Amniotic epithelial cell (primary cell): Measurements from ENCODE around the gene CFAP57.

Source experiments
- DNase-seq: peaks from one replicate; pipeline ENCODE4 v3.0.0-alpha.2; 2010; ENCODE audit warnings: low read depth

CFAP57 gene

DNA sequence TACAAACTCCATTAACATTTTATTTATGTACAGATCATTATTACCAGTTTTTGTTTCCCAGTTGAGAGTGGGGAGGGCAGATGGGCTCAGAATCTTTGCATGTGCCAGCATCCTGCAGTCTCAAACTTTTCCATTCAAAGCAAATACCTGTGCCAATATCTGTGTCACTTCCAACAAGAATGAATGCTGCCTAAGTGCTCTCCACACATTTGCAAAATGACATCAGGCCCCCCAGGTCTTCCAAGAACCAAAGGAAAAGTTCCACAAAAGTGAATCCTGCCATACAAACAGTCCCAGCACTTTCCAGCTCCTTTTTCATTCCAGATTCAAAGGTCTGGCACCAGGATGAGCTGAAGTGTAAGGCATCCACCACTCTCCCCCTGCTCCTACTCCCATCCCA lies 127.0 kb downstream of the CFAP57 start:
- no peak for DNase-seq

GRCh38 chr1:43300378-43301094 lies 128.4 kb downstream of the CFAP57 start, which contains the start of gene TIE1:
TSS of gene TIE1 (plus strand) at chr1:43300982. CDS start at chr1:43301072, 90 bp downstream.
- no peak for DNase-seq

DNA sequence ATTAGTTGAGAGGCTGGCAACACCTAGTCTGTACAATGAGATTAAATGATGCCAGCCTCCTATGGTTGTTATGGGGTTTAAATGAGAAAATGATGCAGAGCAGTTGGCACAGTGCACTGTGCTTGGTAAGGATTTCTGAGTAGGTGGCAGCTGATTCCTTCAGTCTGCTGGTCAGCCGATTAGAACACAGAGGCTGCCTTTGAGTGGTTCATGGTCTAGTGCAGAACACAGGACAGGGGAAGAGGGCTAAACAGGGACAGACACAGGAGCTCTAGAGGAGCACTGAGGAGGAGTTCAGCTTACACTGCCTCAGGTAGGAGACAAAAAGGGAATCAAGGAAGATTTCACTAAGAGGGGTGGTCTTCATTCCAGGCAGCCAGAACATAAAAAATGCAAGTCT lies 130.1 kb downstream of the CFAP57 start:
- no peak for DNase-seq

GRCh38 chr1:43302721-43303470 lies 130.8 kb downstream of the CFAP57 start:
- DNase-seq = peak; percentile 10

DNA sequence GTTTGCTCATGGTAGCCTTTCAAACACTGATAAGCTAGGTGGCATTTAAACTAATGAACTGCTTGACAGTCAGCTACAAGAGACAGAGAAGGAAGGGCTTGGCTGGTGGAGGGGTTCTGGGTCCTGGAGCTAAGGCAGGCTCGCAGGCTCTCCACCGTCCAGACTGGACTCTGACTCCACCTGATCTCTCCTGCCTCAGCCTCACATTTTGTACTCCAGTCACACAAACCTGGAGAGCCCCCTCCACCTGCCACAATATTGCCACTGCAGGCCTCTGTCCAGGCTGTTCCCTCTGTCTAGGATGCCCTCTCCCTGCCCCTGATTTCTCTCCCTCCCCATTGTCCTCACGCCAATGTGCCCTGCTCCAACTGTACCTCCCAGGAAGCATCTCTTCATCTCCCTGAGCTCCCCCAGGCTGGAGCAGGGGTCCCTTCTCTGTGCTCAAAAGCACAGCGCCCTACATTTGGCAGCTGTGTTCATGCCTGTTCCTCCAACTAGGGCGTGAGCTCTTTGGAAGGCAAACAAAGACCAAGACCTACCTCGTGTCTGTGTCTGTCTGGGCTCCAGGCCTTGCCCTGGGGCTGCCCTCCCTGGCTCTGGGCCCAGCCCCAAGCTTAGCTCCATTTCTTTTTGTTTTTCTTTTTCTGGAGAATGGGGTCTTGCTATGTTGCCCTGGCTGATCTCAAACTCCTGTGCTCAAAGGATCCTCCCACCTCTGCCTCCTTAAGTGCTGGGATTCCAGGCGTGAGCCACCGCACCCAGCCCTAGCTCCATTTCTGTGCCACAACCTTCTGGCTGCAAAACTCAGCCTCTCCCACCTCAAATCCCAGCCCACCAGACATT lies 131.6 kb downstream of the CFAP57 start:
- DNase-seq = no peak
